Rectal smooth muscle tissue (tissue), 1 donor: ENCODE results near the gene AMPD2.
"Not testable (repeated sequence)": the region's sequence is repeated elsewhere in the genome, so short reads cannot be mapped to it uniquely, and the experiment has no call there.

Experiments
- H3K27ac ChIP-seq: one replicate; pipeline ENCODE4 v1.7.0; 2013; ENCODE audit warnings: low read depth, low read length, inconsistent platforms
- H3K27me3 ChIP-seq: one replicate; pipeline ENCODE4 v1.7.0; 2013; ENCODE audit warnings: low read length; ENCODE audit not compliant: control insufficient read depth, insufficient read depth
- H3K36me3 ChIP-seq: one replicate; pipeline ENCODE4 v1.7.0; 2013; ENCODE audit warnings: low read length; ENCODE audit not compliant: control insufficient read depth, insufficient read depth
- H3K4me1 ChIP-seq: one replicate; pipeline ENCODE4 v1.7.0; 2013; ENCODE audit warnings: low read length; ENCODE audit not compliant: control insufficient read depth, insufficient read depth
- H3K4me3 ChIP-seq: one replicate; pipeline ENCODE4 v1.7.0; 2013; ENCODE audit warnings: low read length
- H3K9ac ChIP-seq: one replicate; pipeline ENCODE4 v1.7.0; 2013; ENCODE audit warnings: low read length

AMPD2 gene

GRCh38 chr1:109664671-109665070 is 45.0 kb downstream of the AMPD2 start:
- Histone ChIP-seq H3K9ac (no peak overlapping the region), H3K36me3 (peaks cover 5% of the 10 kb centered on the region), H3K27me3 (no peaks in the 10 kb centered on the region), H3K4me1 (peaks cover 3% of the 10 kb centered on the region), H3K27ac (no peak overlapping the region), H3K4me3 (no peak overlapping the region)

DNA sequence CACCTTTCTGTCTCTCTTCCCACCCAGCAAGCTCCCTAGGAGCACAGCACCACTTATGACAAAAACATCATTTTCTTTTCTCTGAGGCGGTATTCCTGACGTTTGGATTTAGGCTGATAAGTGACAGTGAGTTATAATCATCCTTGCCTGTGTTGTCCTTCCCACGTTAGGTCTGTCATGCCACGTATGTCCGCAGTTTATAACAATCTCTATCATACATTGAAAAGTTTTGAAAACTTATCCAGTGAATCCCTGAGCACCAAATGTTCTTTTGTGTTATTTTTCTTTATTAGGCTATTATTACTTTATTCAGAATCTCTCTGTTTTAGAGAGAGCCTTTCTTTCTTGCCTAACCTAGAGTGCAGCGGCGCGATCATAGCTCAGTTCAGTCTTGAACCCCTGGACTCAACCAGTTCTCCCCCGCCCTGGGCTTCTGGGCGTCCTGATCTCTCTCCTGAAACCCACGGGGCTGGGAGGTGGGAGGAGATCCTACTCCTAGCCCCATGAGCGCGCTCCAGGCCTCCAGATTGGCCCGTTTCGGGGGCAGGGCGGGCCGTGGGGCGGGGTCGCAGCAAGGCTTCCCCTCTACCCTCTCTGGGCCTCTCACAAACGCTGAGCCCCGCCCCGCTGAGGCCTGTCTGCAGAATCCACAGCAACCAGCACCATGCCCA is 48.0 kb downstream of the AMPD2 start, which contains the start of gene GSTM2:
TSS of gene GSTM2 (plus strand) at position 606 of the 671 bp plus-strand sequence. CDS start at position 665, 59 bp downstream.
- Histone ChIP-seq H3K27me3 (no peaks in the 10 kb centered on the region), H3K9ac (no peak within 1 kb of the TSS), H3K27ac (peak within 1 kb of the TSS; percentile 22), H3K36me3 (no peaks in the 10 kb centered on the region), H3K4me3 (peak within 1 kb of the TSS; percentile 47), H3K4me1 (peaks cover 3% of the 10 kb centered on the region)

- Histone ChIP-seq H3K36me3 (no peaks in the 10 kb centered on the region), H3K27ac (no peak overlapping the region), H3K27me3 (no peaks in the 10 kb centered on the region), H3K9ac (no peak overlapping the region), H3K4me3 (peak overlapping the region; percentile 47), H3K4me1 (peaks cover 3% of the 10 kb centered on the region)
Observed at GRCh38 chr1:109668123-109668775, 48.6 kb downstream of the AMPD2 start.

GRCh38 chr1:109669246-109669948 is 49.8 kb downstream of the AMPD2 start:
- peaks cover 3% of the 10 kb centered on the region for H3K4me1 ChIP-seq
- H3K27ac ChIP-seq: peak overlapping the region; percentile 32
- no peaks in the 10 kb centered on the region for H3K36me3 ChIP-seq
- H3K27me3 ChIP-seq: no peaks in the 10 kb centered on the region
- H3K4me3 ChIP-seq: no peak overlapping the region
- no peak overlapping the region for H3K9ac ChIP-seq

GRCh38 chr1:109669949-109670302 is 50.3 kb downstream of the AMPD2 start:
- H3K27me3 ChIP-seq, H3K4me3 ChIP-seq, H3K9ac ChIP-seq, H3K36me3 ChIP-seq, H3K4me1 ChIP-seq: not testable (repeated sequence)
- H3K27ac ChIP-seq: peak overlapping the region; percentile 32

GRCh38 chr1:109671067-109671466 is 51.4 kb downstream of the AMPD2 start:
- no peaks in the 10 kb centered on the region for H3K27me3 ChIP-seq
- H3K27ac ChIP-seq: no peak overlapping the region
- H3K4me1 ChIP-seq: peaks cover 3% of the 10 kb centered on the region
- no peaks in the 10 kb centered on the region for H3K36me3 ChIP-seq
- H3K4me3 ChIP-seq: no peak overlapping the region
- H3K9ac ChIP-seq: no peak overlapping the region

GRCh38 chr1:109673861-109674260 is 54.2 kb downstream of the AMPD2 start:
- not testable (repeated sequence) for H3K9ac ChIP-seq, H3K27me3 ChIP-seq, H3K27ac ChIP-seq, H3K36me3 ChIP-seq, H3K4me1 ChIP-seq, H3K4me3 ChIP-seq

DNA sequence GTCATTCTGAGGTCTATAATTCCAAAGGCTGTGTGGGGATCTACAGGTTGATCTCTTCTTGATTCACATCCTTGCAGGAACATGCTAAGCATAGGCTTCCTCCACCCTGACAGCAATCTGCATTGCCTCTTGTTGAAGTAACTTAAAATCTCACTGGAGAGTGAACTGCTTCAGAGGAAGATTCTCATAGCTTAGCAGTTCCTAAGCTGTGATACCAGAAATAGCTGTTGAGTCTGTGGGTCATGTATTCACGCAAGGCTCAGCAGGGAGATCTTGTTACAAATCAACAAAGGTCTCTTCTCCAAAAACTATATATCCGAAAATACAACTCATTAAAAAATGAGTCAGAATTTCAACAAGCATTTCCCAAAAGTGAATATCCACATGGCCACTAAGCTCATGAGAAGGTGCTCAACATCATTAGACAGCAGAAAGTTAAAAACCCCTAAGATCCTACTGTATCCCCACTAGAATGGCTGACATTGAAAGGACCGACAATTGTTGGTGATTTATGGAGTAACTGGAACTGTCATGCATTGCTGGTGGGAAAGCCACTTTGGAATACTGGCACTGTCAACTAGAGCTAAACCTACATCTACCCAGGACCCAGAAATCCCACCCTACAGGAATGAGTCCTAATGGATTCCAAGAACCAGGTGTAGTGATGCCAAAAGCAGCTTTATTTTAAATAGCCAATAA is 57.2 kb downstream of the AMPD2 start:
- not testable (repeated sequence) for H3K27ac ChIP-seq, H3K9ac ChIP-seq, H3K27me3 ChIP-seq, H3K4me3 ChIP-seq, H3K4me1 ChIP-seq, H3K36me3 ChIP-seq

GRCh38 chr1:109677459-109677858 is 57.8 kb downstream of the AMPD2 start:
- Histone ChIP-seq H3K9ac (no peak overlapping the region), H3K4me3 (no peak overlapping the region), H3K4me1 (no peaks in the 10 kb centered on the region), H3K27ac (no peak overlapping the region), H3K27me3 (no peaks in the 10 kb centered on the region), H3K36me3 (no peaks in the 10 kb centered on the region)

- not testable (repeated sequence) for H3K9ac ChIP-seq, H3K4me3 ChIP-seq, H3K27me3 ChIP-seq, H3K27ac ChIP-seq, H3K4me1 ChIP-seq, H3K36me3 ChIP-seq
Observed at GRCh38 chr1:109678637-109679036, 59.0 kb downstream of the AMPD2 start.
